Activated T-cell treated with anti-CD3 and anti-CD28 coated beads for 1 hour (primary cell): ENCODE measurements around the gene FCER1G.
"Not testable (repeated sequence)": the region's sequence is repeated elsewhere in the genome, so short reads cannot be mapped to it uniquely, and the experiment has no call there.

Source experiments
- DNase-seq: peaks from one replicate; pipeline ENCODE4 v3.0.0-alpha.2; 2020; ENCODE audit warnings: low read depth

The FCER1G gene

DNA sequence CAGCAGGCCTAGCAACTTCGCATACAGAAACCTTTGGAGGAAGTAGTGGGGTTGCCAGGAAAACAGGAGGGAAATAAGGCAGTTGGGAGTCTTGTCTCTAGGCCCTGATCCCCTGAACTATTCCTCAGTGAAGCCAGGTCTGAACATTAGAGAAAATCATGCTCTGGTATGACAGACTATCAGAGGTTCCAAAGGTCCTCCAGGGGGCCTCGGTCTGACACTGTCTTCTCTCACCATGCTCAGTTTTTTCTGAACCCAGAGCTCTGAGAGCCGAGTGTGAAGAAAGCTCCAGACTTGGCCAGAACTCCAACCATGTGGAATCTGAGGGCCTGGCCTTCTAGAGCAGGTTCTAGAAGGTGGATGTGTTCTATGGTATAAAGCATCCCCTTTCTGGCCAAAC is 14.8 kb downstream of the FCER1G start:
- no peak for DNase-seq

DNA sequence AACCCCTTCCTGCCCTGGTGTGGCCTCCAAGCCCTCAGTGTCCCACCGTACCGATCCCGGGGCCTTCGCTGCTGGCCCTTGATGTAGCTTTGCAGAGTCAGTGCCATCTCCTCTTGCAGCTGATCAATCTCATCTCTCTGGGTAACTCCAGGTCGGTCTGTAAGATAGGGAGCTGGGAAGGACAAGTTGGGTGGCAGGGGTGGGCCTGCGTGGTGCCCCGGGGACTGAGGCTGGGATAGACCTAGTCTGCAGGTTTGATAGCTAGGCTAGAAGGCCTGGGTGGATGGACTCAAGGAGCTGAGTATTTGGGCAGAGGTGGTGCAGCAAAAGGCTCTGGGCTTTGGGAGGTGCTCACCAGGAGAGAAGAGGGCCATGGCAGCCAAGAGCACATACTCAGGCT is 15.7 kb downstream of the FCER1G start:
- DNase-seq: no peak

DNA sequence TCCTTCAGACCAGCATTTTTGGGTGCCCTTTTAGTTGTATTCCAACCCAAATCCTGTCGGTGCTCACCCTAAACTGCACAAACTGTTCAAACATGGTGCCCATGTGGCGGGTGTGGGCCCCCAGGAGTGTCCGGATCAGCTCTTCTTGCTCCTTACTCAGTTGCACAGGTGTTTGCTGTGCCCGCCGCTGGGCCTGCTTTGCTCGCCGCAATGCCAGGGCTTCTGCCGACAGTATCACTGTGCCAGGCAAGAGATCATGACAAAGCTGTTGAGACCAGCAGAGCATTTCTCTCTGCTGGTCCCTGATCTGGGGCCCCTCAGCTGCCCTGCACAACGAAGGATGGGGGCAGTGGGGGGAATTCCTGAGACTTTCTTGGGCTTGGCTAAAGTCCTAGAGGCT is 18.0 kb downstream of the FCER1G start:
- no peak for DNase-seq

DNA sequence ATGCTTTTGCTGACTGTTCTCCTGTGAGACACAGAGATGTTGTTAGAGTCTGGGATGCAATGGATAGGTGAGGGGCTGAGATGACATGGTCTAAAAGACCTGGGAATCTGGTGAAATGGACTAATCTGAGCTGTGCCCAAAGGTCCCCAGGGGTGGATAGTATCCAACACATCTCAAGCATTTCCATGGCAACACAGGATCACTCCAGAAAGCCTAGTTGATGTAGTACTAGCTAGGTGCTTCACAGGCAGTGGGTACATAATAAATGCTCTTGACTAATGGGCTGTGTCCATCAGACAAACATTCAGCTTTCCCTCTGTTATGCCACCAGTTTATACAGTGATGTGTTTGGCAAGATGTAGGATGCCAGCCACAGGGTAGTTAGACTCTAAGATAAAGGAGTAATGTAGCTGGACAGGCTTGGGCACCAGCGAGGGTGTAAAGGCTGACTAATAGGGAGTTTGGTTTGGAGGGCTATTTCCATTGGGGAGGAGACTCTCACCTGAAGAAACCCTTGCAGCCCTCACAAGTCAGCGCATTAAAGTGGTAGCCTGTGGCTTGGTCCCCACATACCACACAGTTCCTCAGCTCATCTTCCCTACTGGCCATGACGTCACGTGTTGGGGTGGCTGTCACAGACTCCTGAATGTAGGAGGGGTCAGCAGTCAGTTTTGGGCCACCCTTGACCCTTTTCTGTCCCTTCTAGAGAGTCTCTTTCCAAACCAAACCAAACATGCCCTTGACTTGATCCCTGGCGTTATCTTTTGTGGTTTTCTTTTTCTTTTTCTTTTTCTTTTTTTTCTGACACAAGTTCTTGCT is 21.1 kb downstream of the FCER1G start:
- no peak for DNase-seq

DNA sequence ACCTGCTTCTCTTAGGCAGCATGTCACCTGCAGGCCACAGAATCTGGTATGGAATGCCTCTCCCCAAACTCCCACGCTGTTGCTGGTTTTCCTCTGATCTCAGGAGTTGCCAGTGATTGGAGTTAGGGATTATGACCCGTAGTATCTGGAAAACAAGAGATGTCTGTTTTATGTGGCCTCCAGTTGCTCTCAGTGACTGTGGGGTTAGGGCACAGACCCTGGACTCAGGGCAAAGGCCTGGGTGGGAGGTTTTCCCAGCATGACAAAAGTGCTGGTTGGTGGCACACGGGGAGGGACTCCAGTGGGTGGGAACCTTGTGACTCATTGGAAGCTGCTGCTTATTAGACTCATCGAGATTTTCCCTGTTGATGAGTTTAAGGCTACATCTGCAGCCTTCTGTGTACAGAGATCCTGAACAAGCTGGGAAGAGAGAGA is 23.0 kb downstream of the FCER1G start, which contains the start of gene NR1I3:
Gene NR1I3 (minus strand): TSS at position 165 of the 435 bp plus-strand sequence. CDS start 1,638 bp downstream, outside the sequence.
- DNase-seq: no peak

DNA sequence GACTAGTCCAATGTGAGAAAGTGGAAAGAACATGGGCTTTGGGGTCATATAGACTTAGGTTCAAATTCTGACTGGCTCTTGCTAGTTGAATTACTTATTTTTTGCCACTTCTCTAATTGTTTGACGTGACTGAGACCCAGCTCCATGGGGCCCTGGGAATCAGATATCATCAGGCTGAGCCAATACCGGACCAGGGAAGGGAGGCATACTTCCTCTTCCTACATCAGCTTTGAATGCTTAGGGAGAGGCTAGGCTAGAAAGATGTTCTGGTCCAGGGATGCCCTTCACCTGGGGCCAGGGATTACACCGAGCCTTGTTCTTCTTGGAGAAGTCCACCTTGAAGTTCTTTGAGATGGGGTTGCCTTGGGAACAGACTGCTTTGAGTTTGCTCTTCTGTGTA is 26.6 kb downstream of the FCER1G start:
- DNase-seq: no peak

DNA sequence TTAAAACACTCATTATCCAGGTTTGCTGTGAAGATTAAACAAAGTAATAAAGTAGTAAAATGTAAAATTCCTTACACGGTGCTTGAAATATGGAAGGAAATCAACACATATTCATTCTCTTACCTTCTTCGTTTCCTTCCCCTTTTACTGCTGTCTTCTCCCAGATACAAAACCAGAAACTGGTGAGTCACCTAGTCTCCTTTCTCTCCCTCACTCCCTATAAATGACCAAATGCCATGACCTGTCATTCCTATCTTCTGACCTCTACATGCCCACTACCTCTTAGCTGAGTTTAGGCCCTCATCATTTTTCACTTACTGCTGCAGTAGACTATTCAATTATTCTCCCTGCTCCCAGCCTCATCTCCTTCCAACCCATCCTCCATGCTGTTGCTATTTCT is 27.2 kb downstream of the FCER1G start:
- no peak for DNase-seq

DNA sequence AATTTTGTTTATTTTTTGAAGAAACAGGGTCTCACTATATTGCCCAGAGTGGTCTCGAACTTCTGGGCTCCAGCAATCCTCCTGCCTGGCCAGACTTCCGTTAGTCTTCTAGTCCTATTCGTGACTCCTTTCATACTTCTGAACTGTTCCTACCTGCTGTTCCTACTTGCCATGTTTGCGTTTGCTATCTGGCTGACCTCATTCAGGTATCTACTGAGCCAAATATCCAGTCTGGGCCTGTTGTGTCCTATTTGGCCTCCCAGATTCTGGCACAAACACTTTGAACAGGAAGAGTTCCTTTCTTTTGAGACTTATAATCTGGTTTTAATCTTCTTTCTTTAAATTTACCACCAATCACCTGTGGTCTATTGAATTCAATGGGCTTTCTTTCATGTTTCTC is 29.8 kb downstream of the FCER1G start:
- no peak for DNase-seq

DNA sequence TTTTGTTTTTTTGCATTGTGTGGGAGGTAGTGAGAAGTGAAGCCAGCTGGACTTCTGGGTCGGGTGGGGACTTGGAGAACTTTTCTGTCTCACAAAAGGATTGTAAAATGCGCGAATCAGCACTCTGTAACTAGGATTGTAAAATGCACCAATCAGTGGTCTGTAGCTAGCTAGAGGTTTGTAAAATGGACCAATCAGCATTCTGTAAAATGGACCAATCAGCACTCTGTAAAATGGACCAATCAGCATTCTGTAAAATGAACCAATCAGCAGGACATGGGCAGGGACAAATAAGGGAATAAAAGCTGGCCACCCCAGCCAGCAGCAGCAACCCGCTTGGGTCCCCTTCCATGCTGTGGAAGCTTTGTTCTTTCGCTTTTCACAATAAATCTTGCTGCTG is 35.0 kb downstream of the FCER1G start:
- DNase-seq: not testable (repeated sequence)

DNA sequence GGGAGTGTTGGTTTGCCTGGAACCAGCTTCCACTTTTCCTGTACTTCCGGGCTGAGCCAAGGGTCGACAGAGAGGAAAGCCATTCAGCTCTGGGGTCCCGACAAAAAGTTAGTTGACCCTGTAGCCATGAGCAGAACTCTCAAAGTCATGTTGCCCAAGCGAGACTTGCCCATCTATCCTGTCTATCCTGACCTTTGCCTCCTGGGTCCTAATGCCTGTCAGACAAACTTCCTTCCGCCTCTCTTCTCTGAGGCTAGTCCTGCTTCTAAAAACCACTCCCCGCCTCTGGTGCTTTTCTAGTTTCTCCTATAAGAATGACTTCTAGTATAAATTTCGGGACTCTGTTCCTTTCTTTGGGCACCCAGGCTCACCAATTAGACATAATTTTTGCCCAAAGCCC is 35.7 kb downstream of the FCER1G start:
- no peak for DNase-seq

DNA sequence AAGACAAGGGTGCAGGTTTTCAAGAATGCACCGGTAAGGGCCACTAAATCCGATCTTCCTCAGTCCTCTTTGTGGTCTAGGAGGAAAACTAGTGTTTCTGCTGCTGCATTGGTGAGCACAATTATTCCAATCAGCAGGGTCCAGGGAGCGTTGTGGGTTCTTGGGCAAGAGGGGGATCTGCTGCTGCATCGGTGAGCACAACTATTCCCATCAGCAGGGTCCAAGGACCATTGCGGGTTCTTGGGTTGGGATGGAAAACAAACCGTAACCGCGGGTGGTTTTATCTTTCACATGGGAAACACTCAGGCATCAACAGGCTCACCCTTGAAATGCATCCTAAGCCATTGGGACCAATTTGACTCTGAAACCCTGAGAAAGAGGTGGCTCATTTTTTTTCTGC is 36.5 kb downstream of the FCER1G start:
- no peak for DNase-seq

DNA sequence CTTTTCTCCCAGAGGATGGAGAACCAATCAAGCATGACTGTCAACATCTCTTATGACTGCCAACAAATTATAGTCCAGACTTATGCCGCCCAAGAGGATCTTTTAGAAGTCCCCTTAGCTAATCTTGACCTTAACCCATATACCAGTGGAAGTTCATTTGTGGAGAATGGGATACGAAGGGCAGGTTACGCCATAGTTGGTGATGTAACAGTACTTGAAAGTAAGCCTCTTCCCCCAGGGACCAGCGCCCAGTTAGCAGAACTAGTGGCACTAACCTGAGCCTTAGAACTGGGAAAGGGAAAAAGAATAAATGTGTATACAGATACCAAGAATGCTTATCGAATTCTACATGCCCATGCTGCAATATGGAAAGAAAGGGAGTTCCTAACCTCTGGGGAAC is 40.2 kb downstream of the FCER1G start:
- DNase-seq: not testable (repeated sequence)

DNA sequence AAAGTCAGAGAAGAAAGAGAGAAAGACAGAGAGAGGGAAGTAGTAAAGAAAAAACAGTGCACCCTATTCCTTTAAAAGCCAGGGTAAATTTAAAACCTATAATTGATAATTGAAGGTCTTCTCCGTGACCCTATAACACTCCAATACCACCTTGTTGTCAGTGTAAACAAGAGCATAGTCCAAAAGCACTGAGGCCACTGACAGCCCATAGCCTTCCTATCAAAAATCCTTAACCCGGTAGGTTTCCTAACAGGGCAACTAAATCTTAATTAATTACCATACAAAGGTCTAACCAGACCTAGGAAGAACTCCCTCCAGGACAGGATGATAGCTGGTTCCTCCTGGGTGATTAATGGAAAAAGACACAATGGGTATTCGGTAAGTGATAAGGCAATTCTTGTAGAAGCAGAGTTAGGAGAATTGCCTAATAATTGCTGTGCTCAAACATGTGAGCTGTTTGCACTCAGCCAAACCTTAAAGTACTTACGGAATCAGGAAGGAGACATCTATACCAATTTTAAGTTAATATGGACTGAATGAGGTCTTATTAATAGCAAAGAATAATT is 40.9 kb downstream of the FCER1G start:
- not testable (repeated sequence) for DNase-seq

DNA sequence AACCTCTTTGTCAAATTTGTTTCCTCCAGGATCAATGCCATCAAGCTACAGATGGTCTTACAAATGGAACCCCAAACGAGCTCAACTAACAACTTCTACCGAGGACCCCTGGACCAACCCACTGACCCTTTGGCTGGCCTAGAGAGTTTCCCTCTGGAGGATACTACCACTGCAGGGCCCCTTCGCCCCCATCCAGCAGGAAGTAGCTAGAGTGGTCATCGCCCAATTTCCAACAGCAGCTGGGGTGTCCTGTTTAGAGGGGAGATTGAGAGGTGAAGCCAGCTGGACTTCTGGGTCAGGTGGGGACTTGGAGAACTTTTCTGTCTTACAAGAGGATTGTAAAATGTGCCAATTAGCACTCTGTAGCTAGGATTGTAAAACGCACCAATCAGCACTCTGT is 42.0 kb downstream of the FCER1G start:
- not testable (repeated sequence) for DNase-seq

DNA sequence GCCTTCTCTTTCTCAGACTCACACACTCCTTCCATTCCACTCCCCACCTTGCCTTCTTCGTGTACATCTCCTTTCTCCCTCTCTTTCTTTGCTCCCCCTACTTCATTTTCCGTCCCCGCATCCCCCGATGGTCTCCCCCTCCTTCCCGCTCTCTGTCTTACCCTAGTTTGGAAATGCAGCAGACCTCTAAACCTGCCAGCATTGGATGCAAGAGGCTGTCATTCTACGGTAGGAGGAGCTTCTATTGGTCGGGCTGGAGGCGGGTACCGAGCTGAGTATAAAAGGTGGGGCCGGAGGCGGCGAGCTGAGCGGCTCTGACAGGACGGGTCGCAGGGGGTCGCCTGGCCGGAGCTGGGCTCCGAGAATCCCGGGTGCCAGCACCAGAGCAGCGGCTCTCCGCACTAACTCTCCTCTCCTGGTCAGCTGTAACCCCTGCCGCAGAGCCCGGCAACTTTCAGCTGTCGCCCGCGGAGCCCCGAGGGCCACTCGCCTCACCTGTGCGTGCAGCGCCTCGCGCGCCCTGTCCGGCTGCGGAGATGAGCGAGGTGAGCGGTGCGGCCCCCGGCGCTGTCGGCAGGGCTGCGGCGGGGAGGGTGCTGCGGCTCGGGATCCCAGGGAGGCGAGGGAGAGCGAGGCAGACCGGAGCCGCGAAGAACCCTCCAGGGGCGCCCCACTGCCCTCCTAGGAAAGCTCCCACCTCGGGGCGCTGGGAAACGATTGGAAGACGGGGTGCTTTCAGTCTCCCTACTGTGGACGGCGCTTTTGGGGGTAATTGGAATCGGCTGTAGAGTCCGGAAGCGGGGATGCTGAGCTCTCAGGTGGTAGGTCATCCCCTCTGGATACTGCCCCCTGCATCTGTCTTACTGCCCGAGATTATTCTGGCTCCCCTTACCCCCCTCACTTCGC is 43.6 kb downstream of the FCER1G start, which contains the start of gene PCP4L1:
Gene PCP4L1 (plus strand): TSS at position 307 of the 906 bp plus-strand sequence. CDS start 230 bp downstream, at position 537.
- peak; percentile 12 for DNase-seq

DNA sequence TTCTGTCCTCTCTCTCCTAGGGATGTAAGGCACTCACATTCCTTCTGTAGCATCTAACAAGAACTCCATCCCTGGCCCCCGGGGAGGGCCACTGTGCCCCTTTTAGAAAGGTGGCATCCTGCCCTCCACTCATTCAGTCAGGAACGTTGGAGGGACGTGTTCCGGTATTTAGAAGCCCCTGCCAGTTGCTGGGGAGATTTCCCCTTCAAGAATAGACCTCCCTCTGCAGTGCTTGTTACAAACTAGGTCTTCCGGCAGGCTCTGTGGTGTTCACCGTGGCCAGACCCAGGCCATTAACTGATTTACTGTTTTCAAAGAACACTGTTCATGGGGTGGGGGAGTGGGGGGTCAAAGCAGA is 44.2 kb downstream of the FCER1G start:
- no peak for DNase-seq

DNA sequence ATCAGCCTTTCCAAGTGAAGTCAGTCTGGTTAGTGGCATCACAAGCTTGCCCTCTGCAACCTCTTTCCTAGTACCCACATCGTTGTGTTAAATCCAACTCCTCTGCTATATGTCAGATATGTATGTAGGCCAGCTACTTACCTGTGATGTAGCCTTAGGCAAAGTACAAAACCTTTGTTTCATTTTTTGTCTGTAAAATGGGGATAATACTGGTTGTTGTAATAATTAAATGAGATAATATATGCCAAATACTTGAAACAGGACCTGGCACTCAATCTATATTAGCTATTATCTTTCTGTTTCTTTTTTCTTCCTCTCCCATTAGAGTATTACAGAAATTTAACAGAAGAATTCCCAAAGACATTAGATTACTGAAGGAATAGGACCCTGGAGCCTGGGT is 44.7 kb downstream of the FCER1G start:
- no peak for DNase-seq

DNA sequence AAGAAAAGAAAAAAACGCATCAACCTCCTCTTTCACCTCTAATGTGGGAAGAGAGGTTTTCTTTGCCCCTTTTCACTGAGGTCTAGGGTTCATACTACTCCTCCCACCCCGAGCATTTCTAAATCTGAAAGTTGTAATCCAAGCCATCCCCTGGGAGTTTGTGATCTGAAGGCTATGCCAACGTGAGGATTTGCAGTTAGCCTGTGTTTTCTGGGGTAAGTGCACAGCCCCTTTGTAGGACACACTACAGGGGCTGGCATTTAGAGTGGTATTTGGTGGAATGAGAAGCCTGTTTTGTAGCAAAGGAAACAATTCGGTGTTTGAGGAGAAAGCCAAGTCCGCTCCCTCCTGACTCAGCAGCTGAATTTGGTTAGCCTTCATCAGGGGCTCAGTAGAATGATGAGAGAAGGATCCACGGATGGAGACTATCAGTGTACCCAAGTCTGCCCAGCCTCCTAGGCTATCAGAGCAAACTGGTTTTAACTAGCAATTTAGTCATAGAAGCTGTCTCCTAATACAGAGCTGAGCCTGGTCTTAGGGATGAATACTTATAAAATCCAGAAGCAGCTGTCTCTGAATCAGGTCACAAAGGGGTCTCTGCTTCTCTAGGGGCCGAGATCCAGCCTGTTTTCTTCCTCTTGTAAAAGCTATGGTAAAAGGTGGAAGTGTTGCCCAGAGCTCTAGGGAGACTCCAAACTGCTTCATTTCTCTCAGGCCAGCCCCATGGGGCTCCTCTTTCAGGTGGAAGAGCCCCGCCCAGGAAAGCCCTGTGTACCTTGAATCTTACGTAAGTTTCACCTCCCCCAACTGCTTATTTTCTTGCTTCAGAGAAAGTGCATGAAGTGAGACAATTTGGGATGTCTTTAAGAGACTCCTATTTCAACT is 45.5 kb downstream of the FCER1G start:
- DNase-seq: no peak

DNA sequence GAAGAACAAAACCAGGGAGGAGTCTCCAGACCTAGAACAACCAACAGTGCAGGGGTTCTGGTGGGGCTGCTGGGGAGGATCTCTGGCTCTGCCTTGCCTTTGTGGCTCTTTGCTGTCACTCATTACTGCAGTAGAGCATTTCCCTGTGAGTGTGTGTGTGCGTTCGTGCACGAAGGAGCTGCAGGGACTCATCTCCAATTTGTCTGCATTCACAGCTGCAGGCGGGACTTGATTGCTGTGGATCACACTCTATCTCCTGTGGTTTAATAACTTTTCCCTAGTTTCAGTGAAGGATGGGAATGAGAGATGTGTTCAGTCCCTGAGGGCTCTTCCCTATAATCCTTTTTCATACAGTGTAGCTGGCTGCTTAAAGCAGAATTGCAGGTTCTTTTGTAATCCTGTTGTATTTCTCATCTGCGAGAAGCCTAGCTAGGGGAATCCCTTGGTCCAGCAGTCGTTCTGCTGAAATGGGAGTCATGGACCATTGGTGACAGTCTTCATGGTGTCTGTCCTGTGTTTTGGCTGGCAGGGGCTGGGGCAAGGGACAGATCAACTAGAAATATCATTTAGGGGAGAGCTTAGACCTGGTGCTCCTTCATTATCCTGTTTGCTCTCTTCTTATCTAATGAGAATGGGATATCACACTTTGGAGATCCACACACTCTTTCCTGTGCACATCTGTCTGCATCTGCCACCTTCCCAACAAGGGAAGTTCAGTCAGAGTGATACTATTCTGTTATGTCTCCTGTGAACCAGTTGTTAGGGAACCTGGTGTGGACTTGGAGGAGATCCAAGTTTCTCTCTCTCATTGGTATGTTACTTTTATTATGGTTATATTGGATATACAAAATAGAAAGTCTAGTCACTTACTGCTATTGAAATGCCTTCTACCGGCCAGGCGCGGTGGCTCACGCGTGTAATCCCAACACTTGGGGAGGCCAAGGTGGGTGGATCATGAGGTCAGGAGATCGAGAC is 46.5 kb downstream of the FCER1G start:
- DNase-seq: no peak

DNA sequence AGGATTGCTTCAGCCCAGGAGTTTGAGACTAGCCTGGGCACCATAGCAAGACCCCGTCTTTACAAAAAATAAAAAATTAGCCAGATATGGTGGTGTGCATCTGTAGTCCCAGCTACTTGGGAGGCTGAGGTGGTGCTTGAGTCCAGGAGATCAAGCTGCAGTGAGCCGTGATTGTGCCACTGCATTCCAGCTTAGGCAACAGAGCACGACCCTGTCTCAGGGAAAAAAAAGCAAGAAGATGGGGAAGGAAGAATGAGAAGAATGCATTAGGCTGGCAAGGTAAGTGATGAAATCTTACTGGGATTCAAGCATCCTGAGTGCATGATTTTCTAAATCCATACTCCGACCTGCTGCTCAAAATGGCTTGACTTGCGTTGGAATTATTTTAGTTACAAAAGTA is 50.2 kb downstream of the FCER1G start:
- DNase-seq: no peak
